HepG2 (cell line): Measurements from ENCODE around the gene TH. TPM values are rescaled to one million over a fixed set of nuclear protein-coding genes. Genes with fewer than 3 reads are reported as not detected.

ENCODE experiments used
- ATAD3A ChIP-seq: sonication (generic); formaldehyde crosslinking; IDR thresholded peaks from 2 replicates; pipeline ENCODE4 v1.4.0; 2020; ENCODE audit warnings: missing genetic modification reagents
- CBX5 ChIP-seq: sonication (generic); formaldehyde crosslinking; IDR thresholded peaks from 2 replicates; pipeline ENCODE4 v1.4.0; 2020; ENCODE audit warnings: missing genetic modification reagents, borderline replicate concordance
- DMAP1 ChIP-seq: IDR thresholded peaks from 2 replicates; pipeline ENCODE4 v1.6.1; 2016
- FOXC1 ChIP-seq: sonication (generic); formaldehyde crosslinking; IDR thresholded peaks from 2 replicates; pipeline ENCODE4 v1.8.0; 2022; ENCODE audit warnings: mild to moderate bottlenecking, missing genetic modification reagents, borderline replicate concordance
- GZF1 ChIP-seq: sonication (generic); formaldehyde crosslinking; IDR thresholded peaks from 2 replicates; pipeline ENCODE4 v1.5.1; 2020; ENCODE audit warnings: mild to moderate bottlenecking, missing genetic modification reagents
- HES4 ChIP-seq: sonication (generic); formaldehyde crosslinking; IDR thresholded peaks from 2 replicates; pipeline ENCODE4 v1.9.0; 2021; ENCODE audit warnings: mild to moderate bottlenecking, missing genetic modification reagents, borderline replicate concordance
- HNRNPL ChIP-seq: fragments of 200-400 bp; formaldehyde crosslinking; IDR thresholded peaks from 2 replicates; pipeline ENCODE4 v1.6.1; 2017; ENCODE audit warnings: mild to moderate bottlenecking, low read depth, low read length
- NONO ChIP-seq, 2 experiments: fragments of 450-650 bp in 1 of 2; sonication (generic) in 1 of 2; formaldehyde crosslinking in 1 of 2; IDR thresholded peaks in 1 of 2; conservative IDR thresholded peaks in 1 of 2; 2 replicates each; pipeline versions ENCODE4 v1.6.1 to v1.8.0; 2017 to 2022; ENCODE audit warnings: mild to moderate bottlenecking in 1 of 2, missing genetic modification reagents in 1 of 2, moderate library complexity in 1 of 2
- SP1 ChIP-seq, 2 experiments: fragments of 450-650 bp in 1 of 2; sonication (generic) in 1 of 2; formaldehyde crosslinking in 1 of 2; IDR thresholded peaks; 2 replicates each; pipeline versions ENCODE4 v1.4.0 to v1.6.1; 2016 to 2020; ENCODE audit warnings: missing genetic modification reagents in 1 of 2
- ZNF260 ChIP-seq: sonication (generic); formaldehyde crosslinking; IDR thresholded peaks from 2 replicates; pipeline ENCODE4 v1.4.0; 2020; ENCODE audit warnings: missing genetic modification reagents, low read depth, mild to moderate bottlenecking, borderline replicate concordance
- ZNF607 ChIP-seq: sonication (generic); formaldehyde crosslinking; IDR thresholded peaks from 2 replicates; pipeline ENCODE4 v1.5.1; 2020; ENCODE audit warnings: missing genetic modification reagents, mild to moderate bottlenecking, borderline replicate concordance
- ZNF75D ChIP-seq: sonication (generic); formaldehyde crosslinking; IDR thresholded peaks from 2 replicates; pipeline ENCODE4 v1.8.1; 2023; ENCODE audit warnings: missing genetic modification reagents, mild to moderate bottlenecking, borderline replicate concordance
- ZNF776 ChIP-seq: sonication (generic); formaldehyde crosslinking; IDR thresholded peaks from 2 replicates; pipeline ENCODE4 v1.4.0; 2020; ENCODE audit warnings: mild to moderate bottlenecking, missing genetic modification reagents
- ZSCAN12 ChIP-seq: sonication (generic); formaldehyde crosslinking; IDR thresholded peaks from 2 replicates; pipeline ENCODE4 v1.9.0; 2021; ENCODE audit warnings: mild to moderate bottlenecking, missing genetic modification reagents
- polyA plus RNA-seq, 8 experiments: library from polyadenylated mRNA; depleted of rRNA in 3 of 8; stranded (reverse) in 7 of 8; unstranded in 1 of 8; fragments of >200 nt; fragmentation: Illumina TruSeq in 4 of 8; extraction: Trizol in 4 of 8; gene quantifications; 2 replicates each; pipeline versions ENCODE4 v1.2.1 to v1.2.3, GENCODE V29; 2011 to 2016; ENCODE audit warnings: low read depth in 4 of 8, missing spikeins in 1 of 8, mixed read lengths in 1 of 8; ENCODE audit not compliant: insufficient read depth in 1 of 8
- total RNA-seq, 5 experiments: library from RNA; depleted of rRNA; stranded (reverse); fragments of >200 nt; fragmentation: Illumina TruSeq; extraction: Trizol; gene quantifications; 2 replicates each; pipeline ENCODE4 v1.2.3, GENCODE V29; 2016; ENCODE audit warnings: low read depth in 1 of 5
- TF ChIP-seq, protein P1 (sequence below), 2 experiments: sonication (generic) in 1 of 2; formaldehyde crosslinking in 1 of 2; IDR thresholded peaks; 2 replicates each; pipeline versions ENCODE4 v1.4.0 to v1.6.1; 2016 to 2020; ENCODE audit warnings: borderline replicate concordance in 1 of 2, low read depth in 1 of 2, mild to moderate bottlenecking in 1 of 2, missing genetic modification reagents in 1 of 2
- TF ChIP-seq, protein P2 (sequence below): sonication (generic); formaldehyde crosslinking; IDR thresholded peaks from 2 replicates; pipeline ENCODE4 v1.9.0; 2022; ENCODE audit warnings: missing genetic modification reagents, mild to moderate bottlenecking, borderline replicate concordance
- TF ChIP-seq, protein P3 (sequence below): sonication (generic); formaldehyde crosslinking; IDR thresholded peaks from 2 replicates; pipeline ENCODE4 v1.9.0; 2022; ENCODE audit warnings: low read depth, missing genetic modification reagents
- TF ChIP-seq, protein P4 (sequence below): sonication (generic); formaldehyde crosslinking; IDR thresholded peaks from 2 replicates; pipeline ENCODE4 v1.4.0; 2020; ENCODE audit warnings: low read depth, mild to moderate bottlenecking, missing genetic modification reagents

The TH gene
- total and polyA plus RNA-seq, 2 of the 13 experiments (the other 11 are each of a cell fraction or from before 2014, with no cell fraction given), result 0.36 TPM; not detected in 1

DNA sequence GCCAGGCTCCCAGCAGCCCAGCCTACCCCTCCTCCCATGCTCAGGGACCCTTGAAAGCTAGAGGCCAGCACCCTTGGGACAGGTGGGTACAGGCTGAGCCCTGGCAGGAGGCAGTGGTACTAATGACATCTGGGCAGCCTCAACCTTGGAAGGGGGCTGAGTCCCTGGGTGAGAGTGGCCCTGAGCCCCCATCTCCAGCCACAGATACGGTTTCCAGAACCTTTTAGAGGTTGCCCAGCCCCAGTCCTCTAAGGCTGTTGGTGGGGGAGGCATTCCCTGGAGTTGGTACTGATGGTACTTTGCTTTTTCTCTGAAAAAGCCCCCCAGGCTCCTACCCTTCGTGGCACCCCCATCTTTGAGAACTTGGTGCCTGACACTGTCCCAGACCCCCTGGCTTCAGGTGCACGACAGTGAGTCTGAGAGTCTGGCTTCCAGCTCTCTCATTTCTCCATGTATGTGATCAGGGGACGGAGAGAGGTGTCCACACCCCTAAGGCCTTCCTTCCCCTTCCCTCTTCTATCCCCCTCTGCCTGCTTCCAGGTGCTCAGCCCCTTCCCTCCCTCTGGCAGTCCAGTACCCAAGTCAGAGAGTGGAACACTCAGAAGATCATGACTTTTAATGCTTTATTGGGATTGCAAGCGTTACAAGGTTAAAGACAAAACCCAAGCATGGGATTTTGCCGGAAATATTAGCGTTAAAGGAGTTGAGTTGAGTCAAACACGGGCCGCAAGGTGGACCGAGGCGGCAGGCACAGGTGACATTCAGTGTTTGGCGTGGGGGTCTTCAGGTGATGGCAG, 42.9 kb downstream of the TH start (continued):
- TF ChIP-seq, protein P1, sequence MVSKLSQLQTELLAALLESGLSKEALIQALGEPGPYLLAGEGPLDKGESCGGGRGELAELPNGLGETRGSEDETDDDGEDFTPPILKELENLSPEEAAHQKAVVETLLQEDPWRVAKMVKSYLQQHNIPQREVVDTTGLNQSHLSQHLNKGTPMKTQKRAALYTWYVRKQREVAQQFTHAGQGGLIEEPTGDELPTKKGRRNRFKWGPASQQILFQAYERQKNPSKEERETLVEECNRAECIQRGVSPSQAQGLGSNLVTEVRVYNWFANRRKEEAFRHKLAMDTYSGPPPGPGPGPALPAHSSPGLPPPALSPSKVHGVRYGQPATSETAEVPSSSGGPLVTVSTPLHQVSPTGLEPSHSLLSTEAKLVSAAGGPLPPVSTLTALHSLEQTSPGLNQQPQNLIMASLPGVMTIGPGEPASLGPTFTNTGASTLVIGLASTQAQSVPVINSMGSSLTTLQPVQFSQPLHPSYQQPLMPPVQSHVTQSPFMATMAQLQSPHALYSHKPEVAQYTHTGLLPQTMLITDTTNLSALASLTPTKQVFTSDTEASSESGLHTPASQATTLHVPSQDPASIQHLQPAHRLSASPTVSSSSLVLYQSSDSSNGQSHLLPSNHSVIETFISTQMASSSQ (IDR thresholded peaks at IDR 0.05; ENCODE audit: low read depth), result peak; percentile 7; the same call in 1 of the 2 replicates
- TF ChIP-seq, protein P1 (CRISPR knock-in tag; IDR thresholded peaks at IDR 0.05; ENCODE audit: borderline replicate concordance), result peak; percentile 54; the same call in 1 of the 2 replicates
- no peak for TF ChIP-seq DMAP1
- TF ChIP-seq SP1 (IDR thresholded peaks at IDR 0.05), result no peak
- TF ChIP-seq SP1 (CRISPR knock-in tag; IDR thresholded peaks at IDR 0.05), result no peak
- no peak; the same call in none of the 2 replicates for TF ChIP-seq FOXC1
- TF ChIP-seq NONO (IDR thresholded peaks at IDR 0.05), result no peak
- TF ChIP-seq NONO (CRISPR knock-in tag; conservative IDR thresholded peaks at IDR 0.05), result peak; percentile 45; the same call in 1 of the 2 replicates
- TF ChIP-seq ZNF776 (CRISPR knock-in tag), result no peak
- TF ChIP-seq HES4 (CRISPR knock-in tag), result peak; percentile 74; the same call in 1 of the 2 replicates
- peak; percentile 91 for TF ChIP-seq HNRNPL
- no peak for TF ChIP-seq ZNF75D
- TF ChIP-seq ZNF260 (CRISPR knock-in tag), result no peak
- no peak for TF ChIP-seq ATAD3A (CRISPR knock-in tag)
- peak; percentile 16; the same call in 1 of the 2 replicates for TF ChIP-seq GZF1
- 0 out of 2 replicates have a peak, but pooled peaks have one; percentile 6 for TF ChIP-seq ZSCAN12 (CRISPR knock-in tag)
- no peak for TF ChIP-seq CBX5 (CRISPR knock-in tag)
- TF ChIP-seq, protein P2, sequence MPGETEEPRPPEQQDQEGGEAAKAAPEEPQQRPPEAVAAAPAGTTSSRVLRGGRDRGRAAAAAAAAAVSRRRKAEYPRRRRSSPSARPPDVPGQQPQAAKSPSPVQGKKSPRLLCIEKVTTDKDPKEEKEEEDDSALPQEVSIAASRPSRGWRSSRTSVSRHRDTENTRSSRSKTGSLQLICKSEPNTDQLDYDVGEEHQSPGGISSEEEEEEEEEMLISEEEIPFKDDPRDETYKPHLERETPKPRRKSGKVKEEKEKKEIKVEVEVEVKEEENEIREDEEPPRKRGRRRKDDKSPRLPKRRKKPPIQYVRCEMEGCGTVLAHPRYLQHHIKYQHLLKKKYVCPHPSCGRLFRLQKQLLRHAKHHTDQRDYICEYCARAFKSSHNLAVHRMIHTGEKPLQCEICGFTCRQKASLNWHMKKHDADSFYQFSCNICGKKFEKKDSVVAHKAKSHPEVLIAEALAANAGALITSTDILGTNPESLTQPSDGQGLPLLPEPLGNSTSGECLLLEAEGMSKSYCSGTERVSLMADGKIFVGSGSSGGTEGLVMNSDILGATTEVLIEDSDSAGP (CRISPR knock-in tag), result no peak; the same call in none of the 2 replicates
- TF ChIP-seq ZNF607 (CRISPR knock-in tag), result peak; percentile 62; the same call in 1 of the 2 replicates
- TF ChIP-seq, protein P3, sequence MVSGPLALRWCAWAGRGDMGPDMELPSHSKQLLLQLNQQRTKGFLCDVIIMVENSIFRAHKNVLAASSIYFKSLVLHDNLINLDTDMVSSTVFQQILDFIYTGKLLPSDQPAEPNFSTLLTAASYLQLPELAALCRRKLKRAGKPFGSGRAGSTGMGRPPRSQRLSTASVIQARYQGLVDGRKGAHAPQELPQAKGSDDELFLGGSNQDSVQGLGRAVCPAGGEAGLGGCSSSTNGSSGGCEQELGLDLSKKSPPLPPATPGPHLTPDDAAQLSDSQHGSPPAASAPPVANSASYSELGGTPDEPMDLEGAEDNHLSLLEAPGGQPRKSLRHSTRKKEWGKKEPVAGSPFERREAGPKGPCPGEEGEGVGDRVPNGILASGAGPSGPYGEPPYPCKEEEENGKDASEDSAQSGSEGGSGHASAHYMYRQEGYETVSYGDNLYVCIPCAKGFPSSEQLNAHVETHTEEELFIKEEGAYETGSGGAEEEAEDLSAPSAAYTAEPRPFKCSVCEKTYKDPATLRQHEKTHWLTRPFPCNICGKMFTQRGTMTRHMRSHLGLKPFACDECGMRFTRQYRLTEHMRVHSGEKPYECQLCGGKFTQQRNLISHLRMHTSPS (CRISPR knock-in tag), result peak; percentile 79; the same call in 1 of the 2 replicates
- TF ChIP-seq, protein P4, sequence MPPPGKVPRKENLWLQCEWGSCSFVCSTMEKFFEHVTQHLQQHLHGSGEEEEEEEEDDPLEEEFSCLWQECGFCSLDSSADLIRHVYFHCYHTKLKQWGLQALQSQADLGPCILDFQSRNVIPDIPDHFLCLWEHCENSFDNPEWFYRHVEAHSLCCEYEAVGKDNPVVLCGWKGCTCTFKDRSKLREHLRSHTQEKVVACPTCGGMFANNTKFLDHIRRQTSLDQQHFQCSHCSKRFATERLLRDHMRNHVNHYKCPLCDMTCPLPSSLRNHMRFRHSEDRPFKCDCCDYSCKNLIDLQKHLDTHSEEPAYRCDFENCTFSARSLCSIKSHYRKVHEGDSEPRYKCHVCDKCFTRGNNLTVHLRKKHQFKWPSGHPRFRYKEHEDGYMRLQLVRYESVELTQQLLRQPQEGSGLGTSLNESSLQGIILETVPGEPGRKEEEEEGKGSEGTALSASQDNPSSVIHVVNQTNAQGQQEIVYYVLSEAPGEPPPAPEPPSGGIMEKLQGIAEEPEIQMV, result peak; percentile 31; the same call in 1 of the 2 replicates
